Gastrocnemius medialis (tissue), 4 donors: ENCODE measurements around the gene PRSS57. TPM values are rescaled to one million over a fixed set of nuclear protein-coding genes. Genes with fewer than 3 reads are reported as not detected.

ENCODE experiments used
- ATAC-seq, 2 donors: fragments of 150-250 bp; one replicate each; pipeline ENCODE4 v1.9.1; 2016
- DNase-seq, 2 donors: peaks; one replicate each; pipeline ENCODE4 v3.0.0-alpha.2; 2019
- H3K27ac ChIP-seq, 4 donors: fragments of 200-600 bp; sonication (generic); 1 replicate in 1 of 4; 2 replicates in 3 of 4; pipeline ENCODE4 v1.5.1; 2016 to 2018; ENCODE audit warnings: mild to moderate bottlenecking in 2 of 4, moderate library complexity in 1 of 4
- H3K27me3 ChIP-seq, 3 donors: fragments of 200-600 bp; sonication (generic) in 2 of 3; 1 replicate in 1 of 3; 2 replicates in 2 of 3; pipeline versions ENCODE4 v1.5.1 to v1.6.0; 2016 to 2019; ENCODE audit warnings: mild to moderate bottlenecking in 1 of 3, moderate library complexity in 1 of 3
- H3K36me3 ChIP-seq, 2 donors: fragments of 200-600 bp; sonication (generic) in 1 of 2; one replicate each; pipeline ENCODE4 v1.5.1; 2017 to 2018
- H3K4me1 ChIP-seq, 2 donors: fragments of 200-600 bp; sonication (generic) in 1 of 2; one replicate each; pipeline ENCODE4 v1.5.1; 2016 to 2017; ENCODE audit warnings: mild to moderate bottlenecking in 2 of 2
- H3K4me3 ChIP-seq, 4 donors: fragments of 200-600 bp; sonication (generic) in 3 of 4; 1 replicate in 1 of 4; 2 replicates in 3 of 4; pipeline ENCODE4 v1.5.1; 2016 to 2019; ENCODE audit warnings: mild to moderate bottlenecking in 2 of 4
- H3K9me3 ChIP-seq, 3 donors: fragments of 200-600 bp; sonication (generic) in 2 of 3; 1 replicate in 1 of 3; 2 replicates in 2 of 3; pipeline ENCODE4 v1.5.1; 2016 to 2019
- POLR2A ChIP-seq, 2 donors: fragments of 450-650 bp; IDR thresholded peaks; one replicate each; pipeline ENCODE4 v1.6.1; 2017; ENCODE audit warnings: antibody characterized with exemption in 2 of 2, mild to moderate bottlenecking in 2 of 2, moderate library complexity in 2 of 2
- in situ Hi-C, 4 donors: fragments of 200-750 bp; cut with MboI; loops; one replicate each; pipeline versions ENCODE4 v1.15.0 to v1.8.0; 2017; ENCODE audit warnings: low sequenced_read_pairs in 4 of 4
- intact Hi-C: fragments of 100-400 bp; cut with DNase I; formaldehyde crosslinking; loops from one replicate; pipeline ENCODE4 v1.15.1; 2023; ENCODE audit warnings: low total_unique reads
- total RNA-seq, 4 donors: library from RNA; depleted of rRNA; stranded (reverse); fragments of >200 nt; gene quantifications; one replicate each; pipeline versions ENCODE4 v1.1.0 to v1.2.3, GENCODE V29; 2016
- TF ChIP-seq, protein P1 (sequence below), 5 experiments: fragments of 450-650 bp in 3 of 5; fragments of 200-600 bp in 2 of 5; sonication (generic) in 2 of 5; IDR thresholded peaks in 4 of 5; conservative IDR thresholded peaks in 1 of 5; 1 replicate in 4 of 5; 2 replicates in 1 of 5; pipeline ENCODE4 v1.5.1; 2016 to 2019; ENCODE audit warnings: antibody characterized with exemption in 5 of 5, mild to moderate bottlenecking in 3 of 5, moderate library complexity in 3 of 5

The PRSS57 gene
- total RNA-seq, 4 donors from 2014 or later, result not detected

DNA sequence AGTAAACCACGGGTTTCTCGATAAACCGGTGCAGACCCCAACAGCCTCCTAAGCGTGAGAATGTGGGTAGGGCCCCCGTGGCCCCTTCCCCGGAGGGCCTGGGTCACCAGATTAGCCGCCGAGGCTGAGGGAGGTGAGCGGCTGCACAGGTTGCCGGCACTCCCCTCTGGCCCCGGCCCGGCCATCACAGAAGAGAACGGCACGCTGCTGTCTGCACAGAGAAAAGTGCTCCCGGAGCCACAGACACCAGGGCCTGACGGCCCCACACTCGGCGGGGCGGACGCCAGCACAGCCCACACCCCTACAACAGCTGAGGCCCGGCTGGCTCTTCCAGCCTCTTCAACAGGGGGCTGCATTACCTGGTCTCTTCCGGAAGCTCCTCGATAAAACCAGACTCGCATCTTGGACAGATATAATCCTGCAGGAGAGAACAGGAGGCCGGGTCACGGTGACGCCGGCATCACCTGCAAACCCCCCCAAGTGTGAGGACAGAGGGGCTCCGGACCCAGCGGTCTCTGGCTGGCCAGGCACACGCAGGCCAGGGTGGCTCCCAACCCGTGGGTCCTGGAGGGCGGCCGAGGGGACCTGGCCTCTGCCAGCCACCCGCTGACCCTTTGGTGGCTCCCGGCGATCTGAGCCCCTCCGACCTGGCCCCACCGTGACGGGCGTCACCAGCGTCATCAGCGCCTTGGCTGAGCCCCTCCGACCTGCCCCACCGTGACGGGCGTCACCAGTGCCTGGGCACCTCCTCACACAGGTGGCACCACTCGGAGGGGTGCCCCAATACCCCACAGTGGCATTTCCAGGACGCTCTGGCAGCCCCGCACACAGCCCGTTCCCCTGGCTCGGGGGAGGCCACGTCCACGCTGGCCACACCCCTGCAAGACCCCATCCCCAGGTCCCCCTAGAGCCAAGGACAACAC lies 42.5 kb downstream of the PRSS57 start:
- H3K4me1 ChIP-seq, result peaks cover 0 to 7% of the 10 kb centered on the region in 2 donors
- no peaks in the 10 kb centered on the region for H3K9me3 ChIP-seq
- TF ChIP-seq POLR2A (IDR thresholded peaks at IDR 0.05), result no peak
- TF ChIP-seq, protein P1, sequence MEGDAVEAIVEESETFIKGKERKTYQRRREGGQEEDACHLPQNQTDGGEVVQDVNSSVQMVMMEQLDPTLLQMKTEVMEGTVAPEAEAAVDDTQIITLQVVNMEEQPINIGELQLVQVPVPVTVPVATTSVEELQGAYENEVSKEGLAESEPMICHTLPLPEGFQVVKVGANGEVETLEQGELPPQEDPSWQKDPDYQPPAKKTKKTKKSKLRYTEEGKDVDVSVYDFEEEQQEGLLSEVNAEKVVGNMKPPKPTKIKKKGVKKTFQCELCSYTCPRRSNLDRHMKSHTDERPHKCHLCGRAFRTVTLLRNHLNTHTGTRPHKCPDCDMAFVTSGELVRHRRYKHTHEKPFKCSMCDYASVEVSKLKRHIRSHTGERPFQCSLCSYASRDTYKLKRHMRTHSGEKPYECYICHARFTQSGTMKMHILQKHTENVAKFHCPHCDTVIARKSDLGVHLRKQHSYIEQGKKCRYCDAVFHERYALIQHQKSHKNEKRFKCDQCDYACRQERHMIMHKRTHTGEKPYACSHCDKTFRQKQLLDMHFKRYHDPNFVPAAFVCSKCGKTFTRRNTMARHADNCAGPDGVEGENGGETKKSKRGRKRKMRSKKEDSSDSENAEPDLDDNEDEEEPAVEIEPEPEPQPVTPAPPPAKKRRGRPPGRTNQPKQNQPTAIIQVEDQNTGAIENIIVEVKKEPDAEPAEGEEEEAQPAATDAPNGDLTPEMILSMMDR (IDR thresholded peaks at IDR 0.05 in 4 of 5, conservative IDR thresholded peaks at IDR 0.05 in 1 of 5), result no peak
- peaks cover 0 to 31% of the 10 kb centered on the region in 2 donors for H3K36me3 ChIP-seq
- intact Hi-C loops (no loop called here), in situ Hi-C loops (no loop called here)
- no peak overlapping the region for H3K27ac ChIP-seq
- DNase-seq, result no peak
- H3K4me3 ChIP-seq, result no peak overlapping the region
- ATAC-seq, result no peak
- no peaks in the 10 kb centered on the region for H3K27me3 ChIP-seq

DNA sequence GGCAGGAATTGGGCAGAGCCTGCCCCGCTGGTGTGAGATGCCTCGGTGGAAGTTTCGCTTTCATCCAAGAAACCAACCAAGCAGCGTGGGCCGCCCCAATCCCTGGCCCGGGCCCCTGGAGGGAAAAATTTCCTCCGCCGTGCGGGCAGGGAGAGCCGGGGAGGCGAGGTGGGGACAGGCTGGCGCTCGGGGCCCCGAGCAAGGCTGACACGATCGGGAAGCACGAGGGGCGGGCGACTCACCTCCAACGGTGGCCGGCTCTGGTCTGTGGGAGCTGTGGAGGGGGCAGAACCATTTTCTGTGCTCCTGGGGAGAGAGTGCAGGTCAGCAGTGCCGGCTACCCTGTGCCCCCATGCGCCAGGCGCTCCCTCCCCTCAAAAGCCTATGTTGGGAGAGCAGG lies 43.3 kb downstream of the PRSS57 start:
- no peak for ATAC-seq
- TF ChIP-seq, protein P1 (IDR thresholded peaks at IDR 0.05 in 4 of 5, conservative IDR thresholded peaks at IDR 0.05 in 1 of 5), result no peak
- TF ChIP-seq POLR2A (IDR thresholded peaks at IDR 0.05), result no peak
- no peak overlapping the region for H3K4me3 ChIP-seq
- no peaks in the 10 kb centered on the region for H3K9me3 ChIP-seq
- no peak for DNase-seq
- in situ Hi-C loops (no loop called here), intact Hi-C loops (no loop called here)
- no peak overlapping the region for H3K27ac ChIP-seq
- H3K36me3 ChIP-seq, result peaks cover 0 to 38% of the 10 kb centered on the region in 2 donors
- peaks cover 0 to 1% of the 10 kb centered on the region in 2 donors for H3K4me1 ChIP-seq
- no peaks in the 10 kb centered on the region for H3K27me3 ChIP-seq

DNA sequence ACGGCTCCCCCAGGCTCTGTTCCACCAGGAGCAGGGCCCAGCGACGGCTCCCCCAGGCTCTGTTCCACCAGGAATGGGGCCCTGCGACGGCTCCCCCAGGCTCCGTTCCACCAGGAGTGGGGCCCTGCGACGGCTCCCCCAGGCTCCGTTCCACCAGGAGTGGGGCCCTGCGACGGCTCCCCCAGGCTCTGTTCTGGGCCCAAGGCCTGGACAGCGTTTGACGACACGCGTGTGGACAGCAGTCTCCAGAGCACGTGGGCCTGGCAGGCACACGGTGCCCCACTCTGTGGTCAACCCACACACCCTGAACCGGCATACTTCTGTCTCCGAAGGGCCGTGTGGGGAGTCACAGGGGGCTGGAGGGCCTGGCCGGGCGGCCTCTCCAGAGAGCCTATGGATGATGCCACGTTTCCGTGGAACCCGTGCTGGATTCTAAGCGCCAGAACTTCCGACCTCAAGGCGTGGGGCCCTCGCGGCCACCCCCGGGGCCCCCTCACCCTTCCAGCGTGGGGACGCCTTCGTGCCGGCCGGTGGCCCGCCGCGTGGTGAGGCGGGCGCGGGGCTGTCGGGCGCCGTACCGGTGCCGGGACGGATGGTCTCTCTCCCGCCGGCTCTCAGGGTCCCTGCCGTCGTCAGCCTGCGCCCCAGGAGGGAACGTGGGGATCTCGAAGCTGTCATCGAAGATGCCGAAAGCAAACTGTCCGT lies 44.0 kb downstream of the PRSS57 start:
- no peak overlapping the region for H3K4me3 ChIP-seq
- H3K27me3 ChIP-seq, result no peaks in the 10 kb centered on the region
- no peak for ATAC-seq
- no peak for DNase-seq
- H3K36me3 ChIP-seq, result peaks cover 0 to 43% of the 10 kb centered on the region in 2 donors
- in situ Hi-C loops (no loop called here), intact Hi-C loops (no loop called here)
- no peaks in the 10 kb centered on the region for H3K9me3 ChIP-seq
- H3K27ac ChIP-seq, result no peak overlapping the region
- no peaks in the 10 kb centered on the region for H3K4me1 ChIP-seq
- TF ChIP-seq POLR2A (IDR thresholded peaks at IDR 0.05), result no peak
- TF ChIP-seq, protein P1 (IDR thresholded peaks at IDR 0.05 in 4 of 5, conservative IDR thresholded peaks at IDR 0.05 in 1 of 5), result no peak

DNA sequence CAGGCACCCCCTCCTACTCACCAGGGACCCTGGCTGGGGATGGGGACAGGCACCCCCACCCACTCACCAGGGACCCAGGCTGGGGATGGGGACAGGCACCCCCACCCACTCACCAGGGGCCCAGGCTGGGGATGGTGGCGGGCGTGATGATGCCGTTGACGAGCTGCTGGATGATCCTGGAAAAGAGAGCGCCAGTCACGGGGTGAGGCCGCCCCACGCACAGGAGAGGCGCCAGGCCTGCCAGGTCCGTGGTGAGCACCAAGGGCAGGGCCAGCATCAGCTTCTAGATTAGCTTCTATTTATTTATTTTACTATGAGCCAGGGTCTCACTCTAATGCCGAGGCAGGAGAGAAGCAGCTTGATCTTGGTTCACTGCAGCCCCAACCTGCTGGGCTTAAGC lies 45.1 kb downstream of the PRSS57 start:
- DNase-seq, result no peak
- Histone ChIP-seq H3K27ac (no peak overlapping the region), H3K9me3 (no peaks in the 10 kb centered on the region), H3K4me3 (no peak overlapping the region), H3K27me3 (no peaks in the 10 kb centered on the region), H3K4me1 (no peaks in the 10 kb centered on the region), H3K36me3 (peaks cover 0 to 50% of the 10 kb centered on the region in 2 donors)
- intact Hi-C loops (no loop called here), in situ Hi-C loops (no loop called here)
- no peak for ATAC-seq
- TF ChIP-seq, protein P1 (IDR thresholded peaks at IDR 0.05 in 4 of 5, conservative IDR thresholded peaks at IDR 0.05 in 1 of 5), result no peak
- no peak for TF ChIP-seq POLR2A (IDR thresholded peaks at IDR 0.05)
